ENCODE data around the gene EMC7. TPM values are rescaled to one million over a fixed set of nuclear protein-coding genes. Genes with fewer than 3 reads are reported as not detected.
"Not testable (repeated sequence)": the region's sequence is repeated elsewhere in the genome, so short reads cannot be mapped to it uniquely, and the experiment has no call there.

Gene EMC7
- 46.1 TPM for polyA plus RNA-seq (ENCODE audit: insufficient read length)

GRCh38 chr15:34101366-34102174 is at the start of gene EMC7, which contains the start of gene PGBD4:
TSS of gene EMC7 (minus strand) at chr15:34101862. CDS start at chr15:34101839, 23 bp downstream.
TSS of gene PGBD4 (plus strand) at chr15:34102083. CDS start at chr15:34102532, 449 bp downstream.
- DNase-seq (ENCODE audit: low read depth) = peak; percentile 99

- no peak for DNase-seq (ENCODE audit: low read depth)
These were observed 45.9 kb upstream of the EMC7 start for GRCh38 chr15:34147371-34148140.

GRCh38 chr15:34133511-34133910 is 31.8 kb upstream of the EMC7 start:
- no peak for DNase-seq (ENCODE audit: low read depth)

- no peak for DNase-seq (ENCODE audit: low read depth)
These were observed 31.2 kb upstream of the EMC7 start for GRCh38 chr15:34132881-34133280.

GRCh38 chr15:34128898-34129297 is 27.2 kb upstream of the EMC7 start:
- DNase-seq (ENCODE audit: low read depth) = no peak

GRCh38 chr15:34126522-34126921 is 24.9 kb upstream of the EMC7 start:
- DNase-seq (ENCODE audit: low read depth) = no peak

GRCh38 chr15:34125945-34126344 is 24.3 kb upstream of the EMC7 start:
- DNase-seq (ENCODE audit: low read depth) = no peak

- DNase-seq (ENCODE audit: low read depth) = no peak
These were observed 23.0 kb upstream of the EMC7 start for GRCh38 chr15:34124651-34125050.

GRCh38 chr15:34122771-34123183 is 21.1 kb upstream of the EMC7 start:
- no peak for DNase-seq (ENCODE audit: low read depth)

- not testable (repeated sequence) for DNase-seq (ENCODE audit: low read depth)
These were observed 20.1 kb upstream of the EMC7 start for GRCh38 chr15:34121786-34122185.

- not testable (repeated sequence) for DNase-seq (ENCODE audit: low read depth)
These were observed 18.8 kb upstream of the EMC7 start for GRCh38 chr15:34120420-34120819.

GRCh38 chr15:34119291-34119690 is 17.6 kb upstream of the EMC7 start:
- DNase-seq (ENCODE audit: low read depth) = no peak

- peak; percentile 19 for DNase-seq (ENCODE audit: low read depth)
These were observed 15.0 kb upstream of the EMC7 start for GRCh38 chr15:34116620-34117019.

GRCh38 chr15:34114739-34115138 is 13.1 kb upstream of the EMC7 start:
- no peak for DNase-seq (ENCODE audit: low read depth)

GRCh38 chr15:34114215-34114614 is 12.6 kb upstream of the EMC7 start:
- DNase-seq (ENCODE audit: low read depth) = no peak

GRCh38 chr15:34111488-34111887 is 9.8 kb upstream of the EMC7 start:
- no peak for DNase-seq (ENCODE audit: low read depth)

- no peak for DNase-seq (ENCODE audit: low read depth)
These were observed 8.4 kb upstream of the EMC7 start for GRCh38 chr15:34109797-34110663.

- DNase-seq (ENCODE audit: low read depth) = no peak
These were observed 5.7 kb upstream of the EMC7 start for GRCh38 chr15:34107315-34107714.

- DNase-seq (ENCODE audit: low read depth) = no peak
These were observed 4.8 kb upstream of the EMC7 start for GRCh38 chr15:34106423-34106822.

GRCh38 chr15:34102175-34102925 is 688 bp upstream of the EMC7 start:
- DNase-seq (ENCODE audit: low read depth) = no peak

GRCh38 chr15:34099914-34100313 is 1.7 kb downstream of the EMC7 start:
- DNase-seq (ENCODE audit: low read depth) = no peak

Measured in forelimb muscle (tissue), 1 donor.